Activated CD4-positive, alpha-beta T cell treated with anti-CD3 and anti-CD28 coated beads for 24 hours (primary cell): Measurements from ENCODE around the gene MTFMT.
"Not testable (repeated sequence)": the region's sequence is repeated elsewhere in the genome, so short reads cannot be mapped to it uniquely, and the experiment has no call there.

Experiments used
- DNase-seq, 2 donors: peaks; one replicate each; pipeline ENCODE4 v3.0.0-alpha.2; 2020; ENCODE audit warnings: low read depth in 2 of 2

MTFMT gene

GRCh38 chr15:65060641-65061397, 31.4 kb upstream of the MTFMT start:
- no peak for DNase-seq

GRCh38 chr15:65059931-65060596, 30.6 kb upstream of the MTFMT start:
- no peak for DNase-seq

GRCh38 chr15:65059369-65059750, 29.9 kb upstream of the MTFMT start:
- no peak for DNase-seq

GRCh38 chr15:65058394-65059368, 29.2 kb upstream of the MTFMT start:
- no peak for DNase-seq

- no peak for DNase-seq
Measured at GRCh38 chr15:65057549-65057940, 28.1 kb upstream of the MTFMT start.

GRCh38 chr15:65056868-65057548, 27.6 kb upstream of the MTFMT start:
- DNase-seq = no peak

- no peak for DNase-seq
Measured at GRCh38 chr15:65056106-65056505, 26.7 kb upstream of the MTFMT start.

GRCh38 chr15:65055201-65055870, 25.9 kb upstream of the MTFMT start:
- DNase-seq = no peak

GRCh38 chr15:65054333-65055200, 25.1 kb upstream of the MTFMT start:
- peak; percentile 27 to 45 for DNase-seq

- DNase-seq = no peak
Measured at GRCh38 chr15:65052956-65053355, 23.5 kb upstream of the MTFMT start.

- no peak for DNase-seq
Measured at GRCh38 chr15:65051266-65051665, 21.8 kb upstream of the MTFMT start.

GRCh38 chr15:65050270-65050669, 20.8 kb upstream of the MTFMT start:
- DNase-seq = no peak

- peak; percentile 80 to 88 for DNase-seq
Measured at GRCh38 chr15:65049418-65049840, 20.0 kb upstream of the MTFMT start.

- no peak for DNase-seq
Measured at GRCh38 chr15:65048241-65048640, 18.8 kb upstream of the MTFMT start.

- DNase-seq = no peak
Measured at GRCh38 chr15:65044724-65045481, 15.5 kb upstream of the MTFMT start, which contains the start of gene SLC51B. Gene SLC51B, plus strand, starts transcription at chr15:65045387. Its CDS starts 4,618 bp downstream, at chr15:65050005.

GRCh38 chr15:65044218-65044617, 14.8 kb upstream of the MTFMT start:
- DNase-seq = not testable (repeated sequence)

GRCh38 chr15:65042776-65043327, 13.4 kb upstream of the MTFMT start:
- DNase-seq = no peak

- no peak for DNase-seq
Measured at GRCh38 chr15:65041787-65042186, 12.3 kb upstream of the MTFMT start.

- DNase-seq = no peak
Measured at GRCh38 chr15:65040461-65040860, 11.0 kb upstream of the MTFMT start.
